Stimulated activated CD8-positive, alpha-beta memory T cell treated with anti-CD3 and anti-CD28 coated beads, Interleukin-15, amount 100 ng/mL, for 1 hour (primary cell): ENCODE data around the gene ANTXR1.

Source experiments
- DNase-seq: peaks from one replicate; pipeline ENCODE4 v3.0.0-alpha.2; 2020; ENCODE audit warnings: low read depth

The ANTXR1 gene

DNA sequence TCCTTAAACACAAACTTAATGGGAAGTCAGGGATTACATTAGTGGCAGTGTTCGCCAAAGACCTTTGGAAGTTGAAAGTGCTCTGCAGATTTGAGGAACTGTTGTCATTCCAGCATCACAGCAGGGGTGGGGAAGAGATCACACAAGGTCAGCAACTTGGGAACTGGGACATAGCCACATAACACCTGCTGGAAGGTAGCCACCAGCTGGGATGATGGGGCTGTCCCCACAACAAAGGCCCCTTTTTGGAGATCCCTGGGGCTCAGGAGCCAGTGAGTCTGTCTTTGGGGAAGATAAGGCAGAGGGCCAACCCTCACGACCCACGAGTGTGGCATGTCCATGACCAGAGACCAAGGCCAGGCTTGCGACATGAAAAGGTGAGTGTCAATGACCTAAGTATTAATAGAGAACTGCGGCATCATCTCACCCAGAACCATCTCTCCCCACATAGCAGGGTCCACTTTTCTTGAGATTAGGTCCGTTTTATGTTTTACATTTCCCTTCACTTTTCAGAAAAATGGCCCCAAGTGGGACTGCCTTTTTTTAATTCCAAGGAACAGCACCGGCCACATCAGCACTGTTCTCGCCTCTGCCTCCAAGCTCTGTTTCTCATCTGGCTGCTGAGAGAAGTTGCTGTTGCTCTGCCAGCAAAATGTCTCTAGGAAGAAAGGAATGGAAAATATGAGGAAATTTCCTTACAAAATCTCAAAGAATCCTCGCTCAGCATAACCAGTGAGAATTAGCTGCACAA, 267.1 kb downstream of the ANTXR1 start:
- no peak for DNase-seq

GRCh38 chr2:69280796-69281412, 267.9 kb downstream of the ANTXR1 start:
- no peak for DNase-seq

- DNase-seq: no peak
Observed at GRCh38 chr2:69285379-69285894, 272.5 kb downstream of the ANTXR1 start.

DNA sequence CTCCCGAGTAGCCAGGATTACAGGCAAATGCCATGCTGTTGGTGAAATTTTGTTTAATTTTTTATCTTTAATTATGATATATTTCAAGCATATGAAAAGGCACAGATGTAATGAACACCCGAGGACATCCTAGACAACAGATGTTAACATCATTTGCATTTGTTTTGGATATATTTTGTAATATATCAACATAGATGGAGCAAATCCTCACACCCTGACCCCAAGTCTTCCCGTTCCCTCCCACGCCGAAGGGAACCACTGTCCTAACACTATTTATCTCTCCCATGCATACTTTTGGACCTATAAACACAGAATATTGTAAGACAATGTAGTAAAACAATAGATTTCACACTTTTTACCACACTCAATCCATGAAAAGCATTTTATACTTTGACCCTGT, 274.6 kb downstream of the ANTXR1 start:
- no peak for DNase-seq

GRCh38 chr2:69288429-69288828, 275.4 kb downstream of the ANTXR1 start:
- DNase-seq: no peak

GRCh38 chr2:69291004-69291650, 278.1 kb downstream of the ANTXR1 start:
- DNase-seq: no peak

DNA sequence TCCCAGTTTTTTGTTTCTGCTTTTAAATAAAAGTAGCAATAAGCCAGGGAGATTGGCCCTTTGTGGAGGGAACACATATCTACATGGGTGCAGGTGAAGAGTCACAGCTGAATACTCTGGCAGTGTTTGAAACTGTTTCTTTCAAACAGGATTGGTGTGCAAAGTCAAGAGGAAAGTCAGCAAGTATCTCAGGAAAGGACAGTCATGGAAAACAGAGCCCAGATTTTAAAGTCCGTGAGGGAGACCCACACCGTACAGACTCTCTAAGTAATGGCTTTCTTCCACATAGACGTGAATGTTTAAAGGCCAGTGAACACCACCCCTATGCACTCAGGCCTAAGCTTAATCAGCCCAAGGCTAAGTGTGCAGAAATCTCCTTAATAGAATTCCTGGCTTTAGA, 278.7 kb downstream of the ANTXR1 start:
- DNase-seq: no peak

GRCh38 chr2:69292256-69292655, 279.3 kb downstream of the ANTXR1 start:
- DNase-seq: no peak

- DNase-seq: no peak
Observed at GRCh38 chr2:69296421-69296820, 283.4 kb downstream of the ANTXR1 start.

GRCh38 chr2:69297216-69297615, 284.2 kb downstream of the ANTXR1 start:
- DNase-seq: no peak

DNA sequence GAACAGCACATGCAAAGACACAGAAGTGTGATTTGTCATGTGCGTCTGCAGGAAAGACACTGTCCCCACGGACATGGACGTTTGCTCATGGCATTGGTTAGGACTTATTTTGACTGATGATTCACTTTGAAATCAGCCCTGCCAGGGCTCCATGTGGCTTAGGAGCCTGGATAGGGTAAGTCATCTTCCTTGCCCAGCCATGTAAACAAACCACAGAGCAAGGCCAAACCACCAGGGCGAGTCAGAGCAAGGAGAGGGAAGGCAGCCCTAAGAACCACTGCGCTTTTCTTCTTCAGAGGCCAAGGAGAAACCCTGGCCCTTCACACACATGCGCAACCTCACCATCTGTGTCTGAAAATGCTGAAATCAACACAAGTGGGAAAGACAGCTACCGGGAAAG, 285.3 kb downstream of the ANTXR1 start:
- DNase-seq: no peak

GRCh38 chr2:69298862-69299261, 285.9 kb downstream of the ANTXR1 start:
- no peak for DNase-seq
